ENCODE results near the gene PAX3.

PAX3 gene

GRCh38 chr2:222269132-222269531, 29.7 kb downstream of the PAX3 start:
- DNase-seq (ENCODE audit: low read depth in 2 of 2): no peak

DNA sequence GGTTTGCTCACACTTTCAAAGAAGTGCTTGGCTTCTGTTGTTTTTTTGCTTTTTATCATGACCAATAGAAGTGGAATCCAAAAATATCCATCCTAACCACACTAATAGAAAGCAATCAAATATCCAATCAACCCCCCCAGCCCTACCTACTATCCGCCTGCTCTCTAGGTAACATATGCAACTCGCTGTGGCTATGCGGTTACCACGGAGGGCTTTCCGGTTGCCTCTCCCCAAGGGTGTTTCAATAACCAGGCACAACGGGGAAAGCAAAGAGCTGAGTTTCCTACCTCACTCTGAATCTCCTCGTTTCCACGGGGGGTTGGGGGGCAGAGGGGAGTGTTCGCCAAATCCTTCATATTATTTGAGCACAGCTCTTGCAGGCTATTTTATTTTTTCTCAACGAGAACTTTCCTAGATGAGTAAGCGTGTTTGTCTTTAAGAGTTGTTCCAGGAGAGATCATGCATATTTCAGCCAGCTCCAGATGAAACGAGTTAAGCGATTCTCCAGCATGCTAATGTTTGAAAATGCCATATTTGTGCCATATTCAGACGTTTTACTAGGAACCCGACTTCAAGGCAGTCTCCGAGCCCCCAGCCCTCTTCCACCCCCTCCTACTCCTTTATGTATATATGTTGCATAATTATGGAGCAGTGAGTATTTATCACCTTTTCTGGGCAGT, 30.3 kb downstream of the PAX3 start:
- no peak for DNase-seq (ENCODE audit: low read depth in 2 of 2)

DNA sequence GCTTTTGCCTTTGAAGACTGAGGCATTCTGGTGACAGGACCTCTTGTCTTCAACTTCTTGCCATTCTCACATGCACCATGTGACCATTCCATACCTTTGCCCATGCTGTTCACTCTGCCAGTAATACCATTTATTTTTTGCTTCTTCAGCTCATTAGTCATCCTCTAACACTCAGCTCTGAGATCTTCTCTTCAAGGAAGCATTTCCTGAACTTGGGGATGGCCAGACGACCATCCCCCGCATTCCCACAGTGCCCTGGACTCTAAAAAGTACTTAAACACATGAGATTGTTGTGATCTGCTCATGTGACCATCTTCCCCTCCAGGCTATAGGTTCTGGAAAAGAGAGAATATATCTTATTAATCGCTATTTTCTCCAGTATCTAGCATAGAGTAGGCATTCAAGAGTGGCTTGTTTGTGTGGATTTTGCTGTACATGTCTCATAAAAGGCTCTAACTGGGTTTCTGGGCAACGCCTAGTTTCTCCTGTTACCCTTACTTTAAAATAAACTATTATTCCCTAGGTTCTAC, 33.9 kb downstream of the PAX3 start:
- no peak for DNase-seq (ENCODE audit: low read depth in 2 of 2)

GRCh38 chr2:222261504-222261903, 37.3 kb downstream of the PAX3 start:
- DNase-seq (ENCODE audit: low read depth in 2 of 2): no peak

- DNase-seq (ENCODE audit: low read depth in 2 of 2): no peak
Observed at GRCh38 chr2:222257645-222258044, 41.2 kb downstream of the PAX3 start.

- no peak for DNase-seq (ENCODE audit: low read depth in 2 of 2)
Observed at GRCh38 chr2:222256250-222256649, 42.5 kb downstream of the PAX3 start.

GRCh38 chr2:222255090-222255489, 43.7 kb downstream of the PAX3 start:
- DNase-seq (ENCODE audit: low read depth in 2 of 2): no peak

DNA sequence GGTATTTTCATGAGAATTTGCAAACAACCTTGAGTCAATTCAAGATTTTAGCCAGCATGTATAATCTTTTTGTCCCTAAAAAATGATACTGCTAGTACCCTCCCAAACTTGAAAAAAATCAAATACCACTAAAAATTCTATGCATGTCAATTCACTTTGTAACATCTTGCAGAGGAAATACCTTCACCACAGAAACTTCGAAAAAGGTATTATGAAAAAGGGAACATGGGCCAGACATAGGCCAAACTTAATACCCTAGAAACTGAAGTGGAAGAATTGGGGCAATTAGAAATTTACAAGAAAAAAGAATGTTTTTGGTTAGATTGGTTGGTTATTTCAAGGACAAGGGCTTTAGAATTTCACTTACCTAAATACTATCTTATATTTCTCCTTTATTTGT, 48.5 kb downstream of the PAX3 start:
- DNase-seq (ENCODE audit: low read depth in 2 of 2): no peak

DNA sequence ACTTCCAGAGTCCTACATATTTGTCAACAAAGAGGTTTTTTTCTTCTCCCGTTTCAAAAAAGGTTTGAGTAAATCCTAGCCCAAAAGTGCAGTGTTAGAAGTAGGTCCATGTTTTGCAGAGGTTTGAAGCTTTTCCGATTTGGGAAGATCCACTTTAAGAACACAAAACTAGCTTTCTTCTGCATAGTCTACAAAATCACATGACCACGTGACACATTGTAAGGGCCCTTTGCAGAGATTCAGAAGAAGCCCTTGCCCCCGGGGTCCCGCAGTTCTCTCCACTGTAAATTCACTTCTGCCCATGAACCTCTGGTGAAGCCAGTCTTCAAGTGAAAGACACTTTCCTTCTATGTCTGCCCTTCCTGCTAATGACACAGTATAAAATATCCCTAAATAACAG, 49.4 kb downstream of the PAX3 start:
- DNase-seq (ENCODE audit: low read depth in 2 of 2): no peak

DNA sequence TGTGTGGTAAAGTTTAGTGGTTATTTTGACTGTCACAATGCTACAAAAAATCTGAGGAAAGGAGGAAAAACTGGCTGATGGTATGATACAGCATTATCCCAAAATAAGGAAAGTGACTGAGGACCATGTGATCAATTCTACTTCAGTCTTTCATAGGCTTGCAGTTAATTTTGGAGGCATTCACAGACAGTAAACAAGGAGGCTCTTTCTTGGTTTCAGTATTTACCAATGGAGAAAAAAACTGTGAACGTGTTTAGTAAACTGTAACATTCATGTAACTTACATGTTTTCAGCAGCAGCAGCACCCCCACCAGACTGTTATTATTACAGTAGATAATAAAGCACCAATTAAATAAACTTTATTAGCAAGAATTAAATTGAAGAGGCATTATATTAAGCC, 50.0 kb downstream of the PAX3 start:
- no peak for DNase-seq (ENCODE audit: low read depth in 2 of 2)

DNA sequence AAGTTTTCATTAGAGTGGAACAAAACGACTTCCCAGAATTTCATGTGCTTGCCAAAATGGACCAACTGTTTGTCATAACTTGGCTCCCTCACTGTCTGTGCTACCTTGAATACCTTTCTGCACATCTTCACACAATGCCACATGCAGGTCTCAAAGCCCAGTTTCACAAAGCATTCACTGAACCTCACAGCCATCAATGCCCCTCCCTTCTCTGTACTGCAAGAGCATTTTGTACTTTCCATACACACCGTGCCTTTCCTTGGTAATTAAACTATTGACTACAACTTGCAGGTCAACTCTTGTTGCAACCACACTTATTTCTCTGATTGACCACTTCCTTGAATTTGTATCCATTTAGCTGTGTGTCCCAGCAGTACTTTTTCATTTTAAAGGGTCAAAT, 50.5 kb downstream of the PAX3 start:
- no peak for DNase-seq (ENCODE audit: low read depth in 2 of 2)

DNA sequence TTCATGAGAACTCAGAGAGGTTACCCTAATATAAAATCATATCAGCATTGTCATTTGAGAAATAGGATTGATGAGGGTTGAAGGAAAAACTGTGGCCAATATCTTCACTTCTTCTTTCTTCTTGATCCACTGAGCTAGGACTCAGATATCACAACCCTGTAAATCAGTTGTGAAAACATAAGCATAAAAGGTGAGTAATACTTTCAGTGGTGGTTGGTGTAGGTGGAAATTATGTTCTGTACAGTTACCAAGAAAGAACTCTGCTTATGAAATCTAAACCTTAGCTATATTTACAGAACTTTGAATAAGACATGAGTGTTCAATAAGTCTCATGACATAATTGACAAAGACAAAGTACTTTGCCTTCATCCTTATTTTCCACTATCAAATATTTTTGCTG, 56.3 kb downstream of the PAX3 start:
- no peak for DNase-seq (ENCODE audit: low read depth in 2 of 2)

DNA sequence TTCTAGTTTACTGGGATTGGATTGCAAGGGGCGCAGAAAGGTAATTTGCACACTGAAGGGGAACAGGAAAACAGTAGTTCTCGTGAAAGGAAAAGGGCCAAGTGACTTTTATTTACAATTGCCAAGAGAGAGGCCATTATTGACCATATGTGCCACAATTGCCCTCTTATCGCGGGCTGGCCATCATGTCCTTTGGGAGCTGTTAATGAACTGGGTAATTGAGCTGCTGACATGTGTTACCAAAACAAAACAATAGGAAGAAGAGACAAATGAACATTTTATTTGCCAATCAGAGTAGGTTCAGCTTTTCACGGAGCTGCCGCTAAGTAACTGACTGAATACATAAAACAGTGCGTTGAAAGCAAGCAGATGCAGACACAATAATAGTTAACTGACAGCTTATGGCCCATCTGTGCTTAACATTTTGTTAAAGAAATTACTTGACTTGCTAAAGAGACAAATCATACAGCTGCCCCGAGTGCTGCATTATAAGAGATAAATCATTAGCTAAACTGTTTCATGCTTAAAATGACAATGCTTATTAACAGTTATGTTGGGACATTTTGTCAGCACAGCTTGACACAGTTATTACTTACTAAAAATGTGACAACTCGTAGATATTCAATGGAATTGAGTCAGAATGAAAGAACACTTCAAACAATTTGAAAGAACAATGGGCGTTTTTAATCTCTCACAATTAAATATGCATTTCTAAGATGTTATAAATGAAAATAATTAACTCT, 57.5 kb downstream of the PAX3 start:
- no peak for DNase-seq (ENCODE audit: low read depth in 2 of 2)

DNA sequence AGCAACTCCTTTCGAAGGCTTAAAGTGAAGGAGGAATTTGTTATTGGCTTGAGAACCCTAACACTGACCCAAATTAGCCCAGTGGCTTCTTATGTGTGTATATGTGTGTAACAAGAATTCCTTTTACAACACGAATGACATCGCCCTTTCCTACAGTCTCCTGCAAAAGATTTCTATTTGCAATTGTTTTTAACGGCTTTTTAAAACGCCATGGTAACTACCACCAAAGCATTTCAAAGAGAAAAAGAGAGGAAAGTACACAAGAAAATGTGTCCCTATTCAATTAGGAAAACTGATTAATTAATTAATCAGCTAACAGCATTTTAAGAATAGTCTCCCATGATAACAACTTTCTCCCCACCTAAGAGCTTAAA, 58.1 kb downstream of the PAX3 start:
- DNase-seq (ENCODE audit: low read depth in 2 of 2): no peak

- no peak for DNase-seq (ENCODE audit: low read depth in 2 of 2)
Observed at GRCh38 chr2:222239945-222240675, 58.7 kb downstream of the PAX3 start.

DNA sequence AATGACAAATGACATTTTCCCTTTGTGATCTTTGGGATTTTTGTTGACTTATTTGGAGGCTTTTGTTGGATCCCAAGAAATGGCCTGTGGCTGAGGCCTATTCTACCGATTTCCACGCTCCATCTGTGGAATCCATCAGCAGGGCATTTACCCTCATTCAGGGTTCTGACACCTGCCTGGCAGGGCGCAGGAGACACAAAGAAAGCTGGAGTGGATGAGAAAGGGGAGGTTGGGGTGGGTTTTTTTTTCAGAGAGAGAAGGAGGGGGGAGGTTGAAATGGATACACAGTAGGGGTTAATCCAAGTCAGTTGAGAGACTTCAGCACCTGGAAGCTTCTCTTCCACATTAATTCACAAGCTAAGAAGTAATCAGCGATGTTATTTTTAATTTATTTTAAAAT, 59.7 kb downstream of the PAX3 start:
- DNase-seq (ENCODE audit: low read depth in 2 of 2): no peak

DNA sequence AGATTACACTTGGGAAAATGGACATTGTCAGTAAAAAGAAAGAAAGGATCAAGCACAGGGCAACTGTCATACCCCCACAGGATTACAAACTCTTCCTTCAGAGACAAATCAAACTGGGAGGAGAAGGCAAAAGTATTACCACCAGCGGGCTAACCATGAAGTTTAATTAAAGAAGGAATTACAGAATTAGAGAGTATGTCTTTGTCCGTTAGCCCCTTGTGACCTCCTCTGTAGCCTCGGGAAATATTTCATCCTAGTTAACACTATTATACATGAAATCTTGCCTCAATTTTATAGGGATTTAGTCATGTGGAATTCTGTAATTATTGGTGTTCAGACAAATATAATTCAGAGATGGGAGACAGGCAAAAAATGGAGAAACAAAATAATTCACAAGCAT, 60.7 kb downstream of the PAX3 start:
- DNase-seq (ENCODE audit: low read depth in 2 of 2): no peak

DNA sequence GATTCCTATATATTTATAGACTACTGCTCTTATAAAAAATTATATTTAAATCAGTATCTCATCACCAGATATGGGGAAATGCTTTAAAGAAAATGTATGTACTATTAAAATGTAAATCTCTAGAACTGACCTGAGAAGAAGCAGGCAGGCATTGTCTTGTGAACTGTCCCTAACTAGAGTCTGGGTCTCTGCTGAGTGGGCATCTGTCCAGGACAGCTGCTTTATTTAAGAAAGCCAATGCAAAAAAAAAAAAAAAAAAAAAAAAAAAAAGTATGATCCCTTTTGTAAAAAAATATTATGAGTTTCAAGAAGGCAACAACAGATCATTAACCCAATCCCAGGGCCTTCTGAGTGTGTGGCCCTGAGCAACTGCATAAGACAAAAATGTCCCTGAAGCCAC, 66.0 kb downstream of the PAX3 start:
- no peak for DNase-seq (ENCODE audit: low read depth in 2 of 2)

GRCh38 chr2:222232372-222232771, 66.4 kb downstream of the PAX3 start:
- no peak for DNase-seq (ENCODE audit: low read depth in 2 of 2)

GRCh38 chr2:222228054-222228453, 70.7 kb downstream of the PAX3 start:
- no peak for DNase-seq (ENCODE audit: low read depth in 2 of 2)

DNA sequence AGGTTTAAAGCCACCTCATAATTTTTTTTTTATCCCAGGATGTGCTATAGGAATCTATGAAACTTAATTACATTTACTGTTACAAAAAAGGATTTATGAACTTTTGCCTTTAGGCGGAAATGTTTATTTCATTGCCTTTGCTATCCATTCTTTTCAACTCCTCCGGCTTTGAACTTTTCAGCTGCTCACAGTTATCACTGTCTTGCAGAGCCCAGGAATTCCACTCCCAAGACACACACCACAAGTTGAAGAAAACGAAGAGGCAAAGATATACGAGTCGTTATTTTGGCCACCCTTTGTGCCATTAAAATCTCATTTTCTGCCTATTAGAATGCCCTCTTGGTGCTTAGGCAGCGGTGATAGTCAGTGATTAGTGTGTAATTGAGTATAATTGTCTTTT, 80.0 kb downstream of the PAX3 start:
- no peak for DNase-seq (ENCODE audit: low read depth in 2 of 2)

DNA sequence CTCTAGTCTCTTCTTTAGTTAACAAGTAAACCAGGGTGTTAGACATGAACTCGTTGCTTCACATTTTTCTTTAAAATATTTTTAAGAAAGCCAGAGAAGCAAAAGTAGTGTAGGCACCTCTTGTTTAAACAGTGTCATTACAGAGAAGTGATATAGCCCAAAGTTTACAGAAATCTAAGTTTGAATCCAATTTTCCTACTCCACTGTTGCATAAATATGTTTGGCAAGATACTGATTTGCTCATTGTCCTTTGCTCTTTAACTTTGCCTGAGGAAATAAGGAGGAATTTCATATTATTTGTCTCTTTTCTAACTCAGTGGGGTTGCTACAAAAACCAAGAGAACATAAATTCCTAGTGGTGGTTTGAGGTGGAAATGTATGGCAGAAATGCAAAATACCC, 81.1 kb downstream of the PAX3 start:
- no peak for DNase-seq (ENCODE audit: low read depth in 2 of 2)

DNA sequence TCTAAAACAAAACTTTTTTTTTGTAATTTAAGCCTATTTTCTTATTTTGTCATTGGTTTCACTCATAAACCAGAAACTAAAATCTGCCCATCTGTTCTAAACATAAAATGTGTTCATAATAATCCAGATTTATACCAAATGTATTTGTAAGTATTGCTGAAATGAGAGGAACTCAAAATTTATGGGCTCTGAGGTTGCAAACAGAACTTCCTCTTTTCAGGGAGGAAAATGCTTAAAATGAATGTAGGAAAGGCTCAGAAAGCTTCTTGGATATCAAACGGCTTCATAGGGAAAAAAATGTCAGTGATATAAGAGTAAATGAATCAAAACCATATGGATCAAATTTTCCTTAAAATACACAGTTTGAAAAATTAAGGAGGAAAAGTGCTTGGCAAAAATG, 83.9 kb downstream of the PAX3 start:
- no peak for DNase-seq (ENCODE audit: low read depth in 2 of 2)
